HG03558 (cell line): Measurements from ENCODE around the gene TMEM59L.

Source experiments
- ATAC-seq: cut with Tn5 transposase; IDR thresholded peaks from one replicate; pipeline ENCODE4 v1.9.1; 2021; ENCODE audit warnings: moderate number of reproducible peaks; ENCODE audit not compliant: unreplicated experiment; ENCODE audit errors: extremely low read depth

TMEM59L gene

GRCh38 chr19:18670312-18670711, 57.6 kb downstream of the TMEM59L start:
- no peak for ATAC-seq
